ENCODE data around the gene GOLPH3. TPM values are rescaled to one million over a fixed set of nuclear protein-coding genes. Genes with fewer than 3 reads are reported as not detected.

GOLPH3 gene
- polyA plus RNA-seq, 1 donor (not counting 4 experiments of a cell fraction or from before 2014, with no cell fraction given): 42.0 TPM

GRCh38 chr5:32127711-32128110 is 46.4 kb downstream of the GOLPH3 start:
- Histone ChIP-seq H3K36me3 (ENCODE audit: control insufficient read depth in 2 of 2, extremely low read depth in 1 of 2, insufficient read depth in 2 of 2, low read length in 2 of 2) (peaks cover 9 to 12% of the 10 kb centered on the region in 2 experiments), H3K9me3 (ENCODE audit: control insufficient read depth, low read depth, low read length) (no peaks in the 10 kb centered on the region), H3K79me2 (ENCODE audit: control insufficient read depth, insufficient read depth, low read length) (peaks cover 21% of the 10 kb centered on the region), H3K4me1 (ENCODE audit: control insufficient read depth, extremely low read depth, insufficient read depth, low read length) (no peaks in the 10 kb centered on the region), H3K4me3 (ENCODE audit: control insufficient read depth in 2 of 3, extremely low read depth in 1 of 3, insufficient read depth in 2 of 3, low read depth in 1 of 3, low read length in 3 of 3) (no peak overlapping the region), H3K27ac (ENCODE audit: control insufficient read depth, insufficient read depth, low read length) (no peak overlapping the region), H3K4me2 (ENCODE audit: control insufficient read depth, extremely low read depth, insufficient read depth, low read depth, low read length) (no peak overlapping the region), H3K9ac (ENCODE audit: control insufficient read depth, extremely low read depth, insufficient read depth, low read length) (no peak overlapping the region), H4K20me1 (ENCODE audit: control insufficient read depth, extremely low read depth, insufficient read depth, low read length) (no peaks in the 10 kb centered on the region), H2AFZ (ENCODE audit: control insufficient read depth, low read length) (no peak overlapping the region), H3K9me1 (ENCODE audit: control insufficient read depth, extremely low read depth, insufficient read depth, low read length) (no peaks in the 10 kb centered on the region), H3K27me3 (ENCODE audit: control insufficient read depth, extremely low read depth, insufficient read depth, low read length) (no peaks in the 10 kb centered on the region)
- DNase-seq (ENCODE audit: low read depth, low spot score) (no peak), FAIRE-seq (no peak)
- TF ChIP-seq CTCF (optimal IDR thresholded peaks at IDR 0.05 in 1 of 3, IDR thresholded peaks at IDR 0.05 in 1 of 3, conservative IDR thresholded peaks at IDR 0.05 in 1 of 3; ENCODE audit: extremely low read depth in 1 of 3, insufficient read depth in 2 of 3, low read length in 3 of 3) (no peak), EZH2 (IDR thresholded peaks at IDR 0.05; ENCODE audit: low read length) (no peak)
- dilution Hi-C loops (cut with MboI; ENCODE audit: extremely low pct_ligation_motif_present, low sequenced_read_pairs): no loop called here

GRCh38 chr5:32126691-32127090 is 47.4 kb downstream of the GOLPH3 start:
- no peak for FAIRE-seq
- Histone ChIP-seq H3K4me1 (ENCODE audit: control insufficient read depth, extremely low read depth, insufficient read depth, low read length) (no peaks in the 10 kb centered on the region), H2AFZ (ENCODE audit: control insufficient read depth, low read length) (no peak overlapping the region), H3K79me2 (ENCODE audit: control insufficient read depth, insufficient read depth, low read length) (peaks cover 21% of the 10 kb centered on the region), H3K9ac (ENCODE audit: control insufficient read depth, extremely low read depth, insufficient read depth, low read length) (no peak overlapping the region), H3K27me3 (ENCODE audit: control insufficient read depth, extremely low read depth, insufficient read depth, low read length) (no peaks in the 10 kb centered on the region), H3K4me3 (ENCODE audit: control insufficient read depth in 2 of 3, extremely low read depth in 1 of 3, insufficient read depth in 2 of 3, low read depth in 1 of 3, low read length in 3 of 3) (no peak overlapping the region), H3K27ac (ENCODE audit: control insufficient read depth, insufficient read depth, low read length) (no peak overlapping the region), H4K20me1 (ENCODE audit: control insufficient read depth, extremely low read depth, insufficient read depth, low read length) (no peaks in the 10 kb centered on the region), H3K36me3 (ENCODE audit: control insufficient read depth in 2 of 2, extremely low read depth in 1 of 2, insufficient read depth in 2 of 2, low read length in 2 of 2) (peaks cover 9 to 12% of the 10 kb centered on the region in 2 experiments), H3K9me3 (ENCODE audit: control insufficient read depth, low read depth, low read length) (no peaks in the 10 kb centered on the region), H3K9me1 (ENCODE audit: control insufficient read depth, extremely low read depth, insufficient read depth, low read length) (no peaks in the 10 kb centered on the region), H3K4me2 (ENCODE audit: control insufficient read depth, extremely low read depth, insufficient read depth, low read depth, low read length) (no peak overlapping the region)
- dilution Hi-C loops (cut with MboI; ENCODE audit: extremely low pct_ligation_motif_present, low sequenced_read_pairs): no loop called here
- TF ChIP-seq EZH2 (IDR thresholded peaks at IDR 0.05; ENCODE audit: low read length) (no peak), CTCF (optimal IDR thresholded peaks at IDR 0.05 in 1 of 3, IDR thresholded peaks at IDR 0.05 in 1 of 3, conservative IDR thresholded peaks at IDR 0.05 in 1 of 3; ENCODE audit: extremely low read depth in 1 of 3, insufficient read depth in 2 of 3, low read length in 3 of 3) (no peak)
- DNase-seq (ENCODE audit: low read depth, low spot score): no peak
